Left forelimb (tissue), 1 donor: ENCODE data around the gene CEP43.

Experiments
- DNase-seq: peaks from one replicate; pipeline ENCODE4 v3.0.0-alpha.2; 2018; ENCODE audit warnings: low spot score

Gene CEP43

GRCh38 chr6:167013067-167013466 is 13.9 kb downstream of the CEP43 start:
- no peak for DNase-seq

- no peak for DNase-seq
Measured at GRCh38 chr6:167013946-167014345, 14.7 kb downstream of the CEP43 start.

DNA sequence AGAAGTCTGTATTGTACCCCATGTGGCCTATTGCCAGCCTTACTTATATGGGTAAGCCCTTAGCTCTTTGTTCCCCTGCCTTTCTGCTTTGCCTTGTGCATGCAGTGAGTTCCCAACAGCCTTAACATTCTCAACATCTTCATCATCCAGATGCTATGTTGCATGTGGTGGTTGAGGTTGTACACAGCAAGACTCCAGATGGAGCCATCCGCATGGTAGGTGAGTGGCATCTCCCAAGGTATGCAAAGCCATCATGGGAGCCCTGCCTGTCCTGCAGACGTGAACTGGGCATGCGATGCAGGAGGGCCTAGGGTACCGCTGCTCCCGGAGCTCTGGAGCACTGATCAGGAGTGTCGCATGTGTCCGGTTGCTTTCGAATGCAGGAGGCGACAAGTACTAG is 16.1 kb downstream of the CEP43 start:
- no peak for DNase-seq

DNA sequence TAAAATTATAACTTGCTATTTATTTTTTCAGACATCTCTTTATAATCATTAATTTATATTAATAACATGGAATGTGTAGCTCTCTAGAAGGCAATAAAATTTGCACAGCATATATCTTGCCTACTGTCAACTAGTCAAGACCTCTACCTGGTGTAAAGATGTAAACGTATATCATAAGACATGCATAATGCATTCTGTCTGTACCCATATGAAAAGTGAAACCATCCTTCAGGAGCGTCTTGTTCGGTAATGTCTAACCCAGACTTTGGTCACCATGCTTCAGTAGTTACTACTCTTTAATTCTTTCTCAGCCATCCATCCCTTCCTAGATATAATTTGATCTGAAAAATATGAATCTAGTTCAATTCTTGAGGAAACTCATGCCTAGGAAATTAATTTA is 21.0 kb downstream of the CEP43 start:
- no peak for DNase-seq

DNA sequence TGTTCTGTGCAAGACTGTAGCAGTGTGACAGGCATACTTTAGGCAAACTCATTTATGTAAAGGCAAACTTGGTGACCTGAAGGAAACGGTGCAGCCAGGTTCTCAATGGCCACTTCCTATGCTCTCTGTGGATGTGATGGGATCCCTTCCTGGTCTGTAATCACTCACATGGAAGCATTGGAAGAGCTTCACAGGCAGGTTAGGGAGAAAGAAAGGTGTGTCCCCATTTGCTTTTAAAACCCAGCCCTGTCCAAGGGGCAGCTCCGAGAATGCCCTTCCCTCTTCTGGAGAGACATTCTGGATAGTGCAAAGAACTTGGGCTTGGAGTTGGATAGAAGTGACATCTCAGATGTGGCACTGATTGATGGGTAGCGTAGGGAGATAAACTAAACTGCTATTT is 28.1 kb downstream of the CEP43 start:
- DNase-seq: no peak

DNA sequence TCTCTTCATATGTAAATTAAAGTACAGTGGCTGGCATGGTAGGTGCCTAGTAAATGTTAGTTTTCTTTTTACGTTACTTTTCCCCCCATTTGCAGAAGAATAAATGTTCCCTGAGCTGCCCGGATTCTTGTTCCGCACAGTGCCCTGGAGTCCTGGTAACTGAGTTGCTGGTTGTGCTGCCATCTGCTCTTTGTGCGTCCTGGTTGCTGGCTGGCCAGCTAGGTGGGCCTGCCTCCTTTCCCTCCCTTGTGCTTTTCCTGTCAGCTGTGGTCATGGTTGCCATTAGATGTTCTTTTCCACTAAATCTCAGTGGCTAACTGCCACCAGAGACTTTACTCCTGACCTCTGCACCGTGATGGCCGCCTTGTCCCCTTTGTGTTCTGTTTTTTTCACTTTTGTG is 28.6 kb downstream of the CEP43 start:
- no peak for DNase-seq

- DNase-seq: no peak
Measured at GRCh38 chr6:167030222-167031072, 31.2 kb downstream of the CEP43 start.

- no peak for DNase-seq
Measured at GRCh38 chr6:167031082-167031709, 32.0 kb downstream of the CEP43 start.

DNA sequence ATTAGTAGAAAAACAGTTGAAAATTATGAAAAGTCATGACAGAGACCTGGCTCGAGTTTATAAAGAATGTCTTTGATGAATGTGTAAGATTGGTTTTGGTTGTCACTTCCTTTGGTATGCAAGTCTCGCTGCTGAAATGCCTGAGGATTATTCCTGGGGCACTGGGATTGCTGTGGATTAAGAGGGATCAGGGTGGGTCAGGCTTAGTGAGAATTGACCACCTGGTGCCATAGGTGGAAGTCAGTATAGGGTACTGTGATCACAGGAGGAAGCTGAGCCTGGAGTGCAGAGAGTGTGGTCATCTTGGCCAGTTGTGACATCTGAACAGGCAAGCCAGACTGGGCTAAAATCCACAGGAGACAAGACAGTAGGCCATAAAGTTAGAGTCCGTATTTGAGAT is 34.9 kb downstream of the CEP43 start:
- no peak for DNase-seq

DNA sequence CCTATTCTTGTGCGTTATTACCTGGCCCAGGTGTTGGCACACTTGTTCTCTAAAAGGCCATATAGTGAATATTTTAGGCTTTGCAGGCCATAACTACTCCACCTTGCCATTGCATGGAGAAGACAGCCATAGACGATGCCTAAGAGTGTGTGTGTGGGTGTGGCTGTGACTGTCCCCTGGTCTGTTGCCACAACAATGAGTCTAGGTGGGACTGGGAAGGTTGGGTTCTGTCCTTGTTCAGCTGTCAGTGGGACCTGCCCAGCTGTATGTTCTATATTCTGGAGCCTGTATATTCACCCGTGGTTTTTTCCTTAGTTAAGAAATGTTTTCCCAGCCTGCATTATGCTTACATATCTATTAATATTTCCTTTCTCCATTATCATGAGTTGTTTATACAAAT is 38.6 kb downstream of the CEP43 start:
- no peak for DNase-seq

DNA sequence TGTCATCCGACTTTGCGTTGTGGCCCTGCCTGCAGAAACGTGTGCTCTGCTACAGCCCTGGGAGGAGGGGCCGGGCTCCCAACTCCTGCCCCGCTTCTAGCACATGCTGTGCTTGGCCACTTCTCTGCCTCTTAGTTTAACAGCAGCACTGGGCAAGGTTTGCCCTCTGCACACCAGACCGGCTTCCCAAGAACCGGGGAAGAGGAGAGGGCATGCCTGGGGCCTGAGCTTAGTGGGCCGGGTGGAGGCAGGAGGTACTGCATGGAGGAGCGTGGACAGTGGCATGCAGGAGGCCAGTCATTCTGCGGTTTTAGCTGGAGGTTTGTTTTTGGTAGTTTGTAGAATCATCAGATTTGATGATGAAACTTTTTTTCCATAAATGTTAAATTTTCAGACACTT is 45.5 kb downstream of the CEP43 start:
- no peak for DNase-seq

GRCh38 chr6:167045828-167046580 is 46.8 kb downstream of the CEP43 start:
- DNase-seq: no peak

DNA sequence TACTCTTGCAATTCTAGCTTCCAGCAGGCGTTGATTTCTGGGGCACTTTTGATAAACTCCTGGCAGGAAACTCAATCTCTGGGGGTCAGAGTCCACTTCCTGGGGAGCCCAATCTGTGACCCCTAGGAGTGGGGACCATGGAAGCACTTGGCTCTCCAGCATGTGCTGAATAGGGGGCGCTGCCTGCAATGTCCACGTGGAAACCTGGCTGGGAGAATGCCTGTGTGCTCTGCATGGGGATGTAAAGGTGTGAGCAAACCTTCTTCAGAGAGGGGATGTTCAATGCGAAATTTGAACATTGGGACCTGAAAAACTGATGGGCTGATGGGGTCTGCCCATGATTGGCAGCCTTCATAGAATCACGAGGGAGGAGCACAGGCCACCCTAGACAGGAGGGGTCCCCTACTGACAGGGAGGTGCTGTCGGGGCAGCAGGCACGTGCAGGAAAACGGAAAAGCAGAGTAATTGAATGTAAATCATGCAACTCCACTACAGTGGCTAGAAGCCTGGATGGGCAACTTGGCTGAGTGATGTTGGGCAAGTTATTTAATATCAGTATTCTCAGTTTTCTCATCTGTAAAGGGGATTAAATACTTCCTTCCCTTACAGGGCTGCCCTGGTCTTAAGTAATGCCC is 47.8 kb downstream of the CEP43 start:
- no peak for DNase-seq

DNA sequence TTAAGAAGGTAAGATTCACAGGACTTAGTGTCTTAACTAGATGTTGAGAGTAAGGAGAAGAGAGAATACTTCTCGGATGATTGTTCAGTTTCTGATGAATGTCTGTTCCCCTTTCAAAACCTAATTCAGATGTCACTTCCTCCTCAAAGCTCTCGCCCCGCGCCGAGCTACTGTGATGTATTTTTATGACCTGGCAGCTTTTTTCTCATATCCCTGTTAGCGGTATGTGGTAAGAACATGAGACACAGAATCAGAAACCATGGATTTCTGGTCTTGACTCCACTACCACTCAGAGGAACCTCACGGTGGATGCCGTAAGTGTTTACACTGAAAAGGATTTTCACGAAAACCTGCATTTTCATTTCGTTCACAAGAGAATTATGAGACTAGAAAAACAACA is 48.4 kb downstream of the CEP43 start:
- no peak for DNase-seq
